ENCODE measurements around the gene REV3L. TPM values are rescaled to one million over a fixed set of nuclear protein-coding genes. Genes with fewer than 3 reads are reported as not detected.

Gene REV3L
- polyA plus RNA-seq, 2 of the 4 experiments (the other 2 are of a cell fraction), result 4.1 to 12.4 TPM

- ChIA-PET POLR2A (no interaction called here), CTCF (no interaction called here)
- Histone ChIP-seq H3K4me1 (0 out of 3 replicates have a peak, but pooled peaks cover 3% of the 10 kb centered on the region), H3K4me3 (no peak overlapping the region), H3K27ac (no peak overlapping the region), H3K9me3 (no peaks in the 10 kb centered on the region), H3K4me2 (no peak overlapping the region)
- 93% methylated on average over 7 of the region's 7 CpGs for WGBS (ENCODE audit: missing lambda C conversion rate)
- no peak for DNase-seq (ENCODE audit: low read depth in 1 of 2, low spot score in 1 of 2)
- TF ChIP-seq RNF2 (IDR thresholded peaks at IDR 0.05; ENCODE audit: borderline replicate concordance, low read depth), result no peak
- TF ChIP-seq ATOH8 (CRISPR knock-in tag; IDR thresholded peaks at IDR 0.05; ENCODE audit: low read depth), result no peak
- no peak for TF ChIP-seq ESRRA (IDR thresholded peaks at IDR 0.05; ENCODE audit: borderline replicate concordance, low read length)
- FAIRE-seq, result no peak
- ATAC-seq, result no peak
These were observed 215.2 kb downstream of the REV3L start for GRCh38 chr6:111267764-111268333.

- FAIRE-seq (no peak), DNase-seq (ENCODE audit: low read depth in 1 of 2, low spot score in 1 of 2) (no peak), ATAC-seq (no peak)
- Histone ChIP-seq H3K9me3 (no peaks in the 10 kb centered on the region), H3K4me2 (no peak overlapping the region), H3K27ac (no peak overlapping the region), H3K4me1 (0 out of 3 replicates have a peak, but pooled peaks cover 3% of the 10 kb centered on the region), H3K4me3 (no peak overlapping the region)
- TF ChIP-seq POLR2A (IDR thresholded peaks at IDR 0.05; ENCODE audit: low read length) (no peak), PHF8 (IDR thresholded peaks at IDR 0.05; ENCODE audit: borderline replicate concordance, low read depth) (no peak), RCOR1 (IDR thresholded peaks at IDR 0.05; ENCODE audit: low read depth, low read length) (no peak), ELK1 (IDR thresholded peaks at IDR 0.05; ENCODE audit: low read depth, low read length) (no peak), ZFP36 (IDR thresholded peaks at IDR 0.05; ENCODE audit: borderline replicate concordance, partially characterized antibody) (no peak), FOSB (CRISPR knock-in tag; IDR thresholded peaks at IDR 0.05) (no peak), KDM5A (IDR thresholded peaks at IDR 0.05) (no peak), FOXS1 (CRISPR knock-in tag; IDR thresholded peaks at IDR 0.05) (no peak), MYC (IDR thresholded peaks at IDR 0.05; ENCODE audit: borderline replicate concordance, low read length) (no peak), HDAC2 (IDR thresholded peaks at IDR 0.05) (no peak), NR3C1 (IDR thresholded peaks at IDR 0.05) (no peak), NFE2L2 (conservative IDR thresholded peaks at IDR 0.05; ENCODE audit: low read length) (no peak), JUNB (IDR thresholded peaks at IDR 0.05) (no peak), BCL3 (IDR thresholded peaks at IDR 0.05) (no peak), TP53 (CRISPR knock-in tag; IDR thresholded peaks at IDR 0.05) (no peak), MAFK (IDR thresholded peaks at IDR 0.05; ENCODE audit: partially characterized antibody) (no peak), HOXB5 (CRISPR knock-in tag; IDR thresholded peaks at IDR 0.05) (no peak)
- POLR2A ChIA-PET, result no interaction called here
- CTCF ChIA-PET, result interaction anchor here (0.6 kb wide), 1 partner anchor 782 kb away, joined by 3 read pairs; no protein-coding TSS in a partner anchor
- 77% methylated on average over 2 of the region's 2 CpGs for WGBS (ENCODE audit: missing lambda C conversion rate)
These were observed 216.7 kb downstream of the REV3L start for GRCh38 chr6:111266276-111266675.

- ATAC-seq (no peak), DNase-seq (ENCODE audit: low read depth in 1 of 2, low spot score in 1 of 2) (no peak), FAIRE-seq (no peak)
- ChIA-PET POLR2A (no interaction called here), CTCF (interaction anchor here (0.6 kb wide), 1 partner anchor 782 kb away, joined by 3 read pairs; no protein-coding TSS in a partner anchor)
- 92% methylated on average over 6 of the region's 6 CpGs for WGBS (ENCODE audit: missing lambda C conversion rate)
- Histone ChIP-seq H3K4me2 (no peak overlapping the region), H3K9me3 (no peaks in the 10 kb centered on the region), H3K4me1 (peaks cover 5% of the 10 kb centered on the region; the same call in 1 of the 3 replicates), H3K27ac (no peak overlapping the region), H3K4me3 (no peak overlapping the region)
- TF ChIP-seq PHF8 (IDR thresholded peaks at IDR 0.05; ENCODE audit: borderline replicate concordance, low read depth) (no peak), ZNF302 (CRISPR knock-in tag; IDR thresholded peaks at IDR 0.05) (no peak), ZFP36 (IDR thresholded peaks at IDR 0.05; ENCODE audit: borderline replicate concordance, partially characterized antibody) (no peak), ELK1 (IDR thresholded peaks at IDR 0.05; ENCODE audit: low read depth, low read length) (no peak), HMGXB4 (CRISPR knock-in tag; IDR thresholded peaks at IDR 0.05; ENCODE audit: borderline replicate concordance) (no peak), MAFK (IDR thresholded peaks at IDR 0.05; ENCODE audit: partially characterized antibody) (no peak), REST (IDR thresholded peaks at IDR 0.05) (no peak), FOXS1 (CRISPR knock-in tag; IDR thresholded peaks at IDR 0.05) (no peak), NFE2L2 (conservative IDR thresholded peaks at IDR 0.05; ENCODE audit: low read length) (no peak), MYC (IDR thresholded peaks at IDR 0.05; ENCODE audit: borderline replicate concordance, low read length) (no peak)
These were observed 217.2 kb downstream of the REV3L start for GRCh38 chr6:111265842-111266241.

All from A549 (cell line).